NCI-H510A (cell line): ENCODE data around the gene ARHGAP40.

Experiments
- DNase-seq: peaks from one replicate; lab custom pipeline; 2025; lab: John Stamatoyannopoulos, UW

ARHGAP40 gene

GRCh38 chr20:38617830-38618196 is 16.2 kb downstream of the ARHGAP40 start:
- DNase-seq = no peak

- no peak for DNase-seq
Measured at GRCh38 chr20:38620441-38620840, 18.8 kb downstream of the ARHGAP40 start.

GRCh38 chr20:38623061-38623460 is 21.5 kb downstream of the ARHGAP40 start:
- DNase-seq = no peak

GRCh38 chr20:38624084-38624483 is 22.5 kb downstream of the ARHGAP40 start:
- no peak for DNase-seq

GRCh38 chr20:38625896-38626295 is 24.3 kb downstream of the ARHGAP40 start:
- no peak for DNase-seq

- DNase-seq = no peak
Measured at GRCh38 chr20:38626921-38627659, 25.5 kb downstream of the ARHGAP40 start.

GRCh38 chr20:38628580-38629470 is 27.2 kb downstream of the ARHGAP40 start:
- no peak for DNase-seq

- no peak for DNase-seq
Measured at GRCh38 chr20:38629979-38630378, 28.4 kb downstream of the ARHGAP40 start.

GRCh38 chr20:38630727-38631126 is 29.1 kb downstream of the ARHGAP40 start:
- no peak for DNase-seq

- DNase-seq = no peak
Measured at GRCh38 chr20:38631155-38632022, 29.8 kb downstream of the ARHGAP40 start.

GRCh38 chr20:38633577-38634093 is 32.0 kb downstream of the ARHGAP40 start:
- DNase-seq = peak; percentile 9

- DNase-seq = no peak
Measured at GRCh38 chr20:38635721-38636288, 34.2 kb downstream of the ARHGAP40 start.

GRCh38 chr20:38640521-38640920 is 38.9 kb downstream of the ARHGAP40 start:
- no peak for DNase-seq

GRCh38 chr20:38642498-38642897 is 40.9 kb downstream of the ARHGAP40 start:
- no peak for DNase-seq

- no peak for DNase-seq
Measured at GRCh38 chr20:38644588-38645260, 43.1 kb downstream of the ARHGAP40 start.

- DNase-seq = no peak
Measured at GRCh38 chr20:38645351-38645750, 43.7 kb downstream of the ARHGAP40 start.

GRCh38 chr20:38645980-38646858 is 44.6 kb downstream of the ARHGAP40 start:
- DNase-seq = peak; percentile 73

GRCh38 chr20:38649275-38649891 is 47.8 kb downstream of the ARHGAP40 start:
- DNase-seq = no peak

GRCh38 chr20:38650010-38650409 is 48.4 kb downstream of the ARHGAP40 start:
- no peak for DNase-seq

GRCh38 chr20:38651154-38651553 is 49.5 kb downstream of the ARHGAP40 start:
- no peak for DNase-seq
